ENCODE measurements around the gene NCAN.

DNA sequence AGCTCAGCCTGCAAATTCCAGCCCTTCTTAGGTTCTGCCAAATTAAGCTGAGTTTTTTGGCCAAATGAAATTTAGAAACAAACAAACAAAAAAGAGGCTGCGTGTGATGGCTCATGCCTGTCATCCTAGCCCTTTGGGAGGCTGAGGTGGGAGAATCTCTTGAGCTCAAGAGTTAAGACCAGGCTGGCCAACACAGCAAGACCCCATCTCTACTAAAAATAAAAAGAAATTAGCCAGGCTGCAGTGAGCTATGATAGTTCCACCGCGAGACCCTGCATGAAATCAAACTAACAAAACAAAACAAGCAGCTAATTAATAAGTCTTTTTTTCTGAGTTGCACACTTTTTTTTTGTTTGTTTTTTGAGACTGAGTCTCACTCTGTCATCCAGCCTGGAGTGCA, 17.9 kb downstream of the NCAN start:
- TF ChIP-seq, protein P1, sequence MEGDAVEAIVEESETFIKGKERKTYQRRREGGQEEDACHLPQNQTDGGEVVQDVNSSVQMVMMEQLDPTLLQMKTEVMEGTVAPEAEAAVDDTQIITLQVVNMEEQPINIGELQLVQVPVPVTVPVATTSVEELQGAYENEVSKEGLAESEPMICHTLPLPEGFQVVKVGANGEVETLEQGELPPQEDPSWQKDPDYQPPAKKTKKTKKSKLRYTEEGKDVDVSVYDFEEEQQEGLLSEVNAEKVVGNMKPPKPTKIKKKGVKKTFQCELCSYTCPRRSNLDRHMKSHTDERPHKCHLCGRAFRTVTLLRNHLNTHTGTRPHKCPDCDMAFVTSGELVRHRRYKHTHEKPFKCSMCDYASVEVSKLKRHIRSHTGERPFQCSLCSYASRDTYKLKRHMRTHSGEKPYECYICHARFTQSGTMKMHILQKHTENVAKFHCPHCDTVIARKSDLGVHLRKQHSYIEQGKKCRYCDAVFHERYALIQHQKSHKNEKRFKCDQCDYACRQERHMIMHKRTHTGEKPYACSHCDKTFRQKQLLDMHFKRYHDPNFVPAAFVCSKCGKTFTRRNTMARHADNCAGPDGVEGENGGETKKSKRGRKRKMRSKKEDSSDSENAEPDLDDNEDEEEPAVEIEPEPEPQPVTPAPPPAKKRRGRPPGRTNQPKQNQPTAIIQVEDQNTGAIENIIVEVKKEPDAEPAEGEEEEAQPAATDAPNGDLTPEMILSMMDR (IDR thresholded peaks at IDR 0.05): no peak
- no peak for TF ChIP-seq POLR2A (IDR thresholded peaks at IDR 0.05)
